CD4-positive, alpha-beta T cell treated with Interleukin-15 for 4 hours (primary cell): ENCODE measurements around the gene COL6A1.
"Not testable (repeated sequence)": the region's sequence is repeated elsewhere in the genome, so short reads cannot be mapped to it uniquely, and the experiment has no call there.

Experiments used
- DNase-seq: peaks from one replicate; pipeline ENCODE4 v3.0.0-alpha.2; 2020; ENCODE audit warnings: low spot score

Gene COL6A1

GRCh38 chr21:46029186-46029924 lies 47.8 kb downstream of the COL6A1 start:
- no peak for DNase-seq

GRCh38 chr21:46031484-46031883 lies 49.9 kb downstream of the COL6A1 start:
- DNase-seq, result no peak

GRCh38 chr21:46032100-46032499 lies 50.5 kb downstream of the COL6A1 start:
- no peak for DNase-seq

- no peak for DNase-seq
These were observed 52.1 kb downstream of the COL6A1 start for GRCh38 chr21:46033410-46034400.

- DNase-seq, result no peak
These were observed 54.5 kb downstream of the COL6A1 start for GRCh38 chr21:46035809-46036695.

- DNase-seq, result no peak
These were observed 55.2 kb downstream of the COL6A1 start for GRCh38 chr21:46036696-46037330.

- DNase-seq, result no peak
These were observed 56.1 kb downstream of the COL6A1 start for GRCh38 chr21:46037331-46038325.

GRCh38 chr21:46038341-46038829 lies 56.8 kb downstream of the COL6A1 start:
- no peak for DNase-seq

- DNase-seq, result no peak
These were observed 57.4 kb downstream of the COL6A1 start for GRCh38 chr21:46038871-46039397.

- DNase-seq, result no peak
These were observed 58.5 kb downstream of the COL6A1 start for GRCh38 chr21:46039891-46040660.

- DNase-seq, result no peak
These were observed 59.1 kb downstream of the COL6A1 start for GRCh38 chr21:46040707-46041106.

GRCh38 chr21:46041183-46041582 lies 59.6 kb downstream of the COL6A1 start:
- DNase-seq, result no peak

- no peak for DNase-seq
These were observed 63.6 kb downstream of the COL6A1 start for GRCh38 chr21:46045154-46045553.

- DNase-seq, result no peak
These were observed 64.9 kb downstream of the COL6A1 start for GRCh38 chr21:46046471-46046870.

GRCh38 chr21:46046906-46047305 lies 65.3 kb downstream of the COL6A1 start:
- not testable (repeated sequence) for DNase-seq

GRCh38 chr21:46048926-46049889 lies 67.6 kb downstream of the COL6A1 start:
- DNase-seq, result no peak

GRCh38 chr21:46049890-46050667 lies 68.5 kb downstream of the COL6A1 start:
- DNase-seq, result no peak
